HepG2 (cell line): Measurements from ENCODE around the gene ONECUT3. TPM values are rescaled to one million over a fixed set of nuclear protein-coding genes. Genes with fewer than 3 reads are reported as not detected.

Experiments used
- HDAC1 ChIP-seq: sonication (generic); formaldehyde crosslinking; IDR thresholded peaks from 2 replicates; pipeline ENCODE4 v1.5.1; 2020; ENCODE audit warnings: mild to moderate bottlenecking, missing genetic modification reagents
- HOXA3 ChIP-seq: sonication (generic); formaldehyde crosslinking; IDR thresholded peaks from 2 replicates; pipeline ENCODE4 v1.5.0; 2020; ENCODE audit warnings: missing genetic modification reagents
- JUN ChIP-seq: sonication (generic); formaldehyde crosslinking; IDR thresholded peaks from 2 replicates; pipeline ENCODE4 v1.4.0; 2020; ENCODE audit warnings: mild to moderate bottlenecking, missing genetic modification reagents
- MXI1 ChIP-seq: IDR thresholded peaks from 3 replicates; pipeline ENCODE4 v1.6.1; 2012; ENCODE audit warnings: low read depth, low read length, inconsistent platforms, borderline replicate concordance
- MYC ChIP-seq: sonication (generic); formaldehyde crosslinking; IDR thresholded peaks from 2 replicates; pipeline ENCODE4 v1.9.0; 2021; ENCODE audit warnings: missing genetic modification reagents, borderline replicate concordance
- RORA ChIP-seq: sonication (generic); formaldehyde crosslinking; IDR thresholded peaks from 2 replicates; pipeline ENCODE4 v1.5.0; 2020; ENCODE audit warnings: mild to moderate bottlenecking, missing genetic modification reagents, moderate library complexity
- SOX13 ChIP-seq, 3 experiments: fragments of 450-650 bp in 1 of 3; sonication (generic) in 1 of 3; formaldehyde crosslinking in 1 of 3; IDR thresholded peaks in 2 of 3; conservative IDR thresholded peaks in 1 of 3; 2 replicates each; pipeline versions ENCODE4 v1.5.0 to v1.6.1; 2016 to 2020; ENCODE audit warnings: antibody characterized with exemption in 1 of 3, mild to moderate bottlenecking in 1 of 3, missing compliant biosample characterization in 1 of 3, missing genetic modification reagents in 1 of 3, moderate library complexity in 1 of 3
- TP53 ChIP-seq: sonication (generic); formaldehyde crosslinking; conservative IDR thresholded peaks from 2 replicates; pipeline ENCODE4 v1.4.0; 2020; ENCODE audit warnings: missing genetic modification reagents
- ZNF724P ChIP-seq: sonication (generic); formaldehyde crosslinking; IDR thresholded peaks from 2 replicates; pipeline ENCODE4 v1.8.0; 2022; ENCODE audit warnings: missing genetic modification reagents, borderline replicate concordance
- polyA plus RNA-seq, 8 experiments: library from polyadenylated mRNA; depleted of rRNA in 3 of 8; stranded (reverse) in 7 of 8; unstranded in 1 of 8; fragments of >200 nt; fragmentation: Illumina TruSeq in 4 of 8; extraction: Trizol in 4 of 8; gene quantifications; 2 replicates each; pipeline versions ENCODE4 v1.2.1 to v1.2.3, GENCODE V29; 2011 to 2016; ENCODE audit warnings: low read depth in 4 of 8, missing spikeins in 1 of 8, mixed read lengths in 1 of 8; ENCODE audit not compliant: insufficient read depth in 1 of 8
- total RNA-seq, 5 experiments: library from RNA; depleted of rRNA; stranded (reverse); fragments of >200 nt; fragmentation: Illumina TruSeq; extraction: Trizol; gene quantifications; 2 replicates each; pipeline ENCODE4 v1.2.3, GENCODE V29; 2016; ENCODE audit warnings: low read depth in 1 of 5
- TF ChIP-seq, protein P1 (sequence below): sonication (generic); formaldehyde crosslinking; IDR thresholded peaks from 2 replicates; pipeline ENCODE4 v1.4.0; 2020; ENCODE audit warnings: missing genetic modification reagents, mild to moderate bottlenecking, borderline replicate concordance
- TF ChIP-seq, protein P2 (sequence below): sonication (generic); formaldehyde crosslinking; conservative IDR thresholded peaks from 2 replicates; pipeline ENCODE4 v1.8.1; 2023; ENCODE audit warnings: missing genetic modification reagents
- TF ChIP-seq, protein P3 (sequence below): sonication (generic); formaldehyde crosslinking; IDR thresholded peaks from 2 replicates; pipeline ENCODE4 v1.8.0; 2022; ENCODE audit warnings: missing genetic modification reagents, mild to moderate bottlenecking, borderline replicate concordance
- TF ChIP-seq, protein P4 (sequence below): sonication (generic); formaldehyde crosslinking; IDR thresholded peaks from 2 replicates; pipeline ENCODE4 v1.8.1; 2023; ENCODE audit warnings: mild to moderate bottlenecking, missing genetic modification reagents
- TF ChIP-seq, protein P5 (sequence below): IDR thresholded peaks from 2 replicates; pipeline ENCODE4 v1.4.0; 2020; ENCODE audit warnings: mild to moderate bottlenecking, missing genetic modification reagents
- TF ChIP-seq, protein P6 (sequence below): sonication (generic); formaldehyde crosslinking; IDR thresholded peaks from 2 replicates; pipeline ENCODE4 v1.5.0; 2020; ENCODE audit warnings: mild to moderate bottlenecking, missing genetic modification reagents

ONECUT3 gene
- total and polyA plus RNA-seq, 2 of the 13 experiments (the other 11 are each of a cell fraction or from before 2014, with no cell fraction given): under 0.01 TPM; not detected in 1

DNA sequence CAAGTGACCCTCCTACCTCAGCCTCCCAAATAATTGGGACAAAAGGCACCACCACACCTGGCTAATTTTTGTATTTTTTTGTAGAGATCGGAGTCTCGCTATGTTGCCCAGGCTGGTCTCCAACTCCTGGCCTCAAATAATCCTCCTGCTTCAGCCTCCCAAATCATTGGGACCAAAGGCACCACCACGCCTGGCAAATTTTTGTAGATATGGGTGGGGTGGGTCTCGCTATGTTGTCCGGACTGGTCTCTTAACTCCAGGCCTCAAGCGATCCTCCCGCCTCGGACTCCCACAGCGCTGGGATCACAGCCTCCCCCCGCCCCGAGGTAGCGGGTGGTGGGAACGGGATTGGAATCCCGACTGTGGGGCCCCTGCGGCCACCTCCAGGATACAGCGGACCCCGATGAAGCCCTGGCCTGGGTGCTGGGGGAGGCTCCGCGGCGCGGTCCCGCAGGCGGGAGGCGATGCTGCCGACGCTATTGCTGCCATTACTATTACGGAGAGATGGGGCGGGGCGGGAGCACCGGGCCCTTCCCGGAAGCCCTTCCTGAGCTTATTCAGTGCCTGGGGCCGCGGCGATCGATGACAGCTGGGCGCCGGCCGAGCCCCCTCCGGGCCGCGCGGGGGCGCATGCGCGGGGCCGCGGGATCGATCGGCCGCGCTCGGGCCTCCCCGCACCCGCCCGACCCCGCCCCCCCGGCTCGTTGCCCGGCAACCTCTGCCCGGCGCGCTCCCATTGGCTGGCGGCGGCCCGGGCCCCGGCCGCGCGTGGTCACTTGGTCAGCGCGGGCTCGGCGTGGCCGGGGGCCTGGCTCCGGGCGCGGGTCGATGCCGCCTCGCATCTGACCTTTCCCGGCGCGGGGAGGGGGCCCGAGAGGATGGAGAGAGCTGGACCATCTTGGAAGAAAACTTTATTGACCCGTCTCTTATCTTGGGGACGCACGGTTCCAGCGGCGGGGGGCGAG lies 27.9 kb upstream of the ONECUT3 start (continued):
- TF ChIP-seq ZNF724P (CRISPR knock-in tag) (0 out of 2 replicates have a peak, but pooled peaks have one; percentile 3), MXI1 (peak; percentile 50; the same call in 1 of the 3 replicates), HOXA3 (CRISPR knock-in tag) (0 out of 2 replicates have a peak, but pooled peaks have one; percentile 29), RORA (no peak), HDAC1 (CRISPR knock-in tag) (0 out of 2 replicates have a peak, but pooled peaks have one; percentile 41), JUN (CRISPR knock-in tag) (no peak), TP53 (CRISPR knock-in tag) (no peak), MYC (CRISPR knock-in tag) (peak; percentile 26; the same call in 1 of the 2 replicates), SOX13 (IDR thresholded peaks at IDR 0.05) (no peak), SOX13 (CRISPR knock-in tag; conservative IDR thresholded peaks at IDR 0.05 in 1 of 2, IDR thresholded peaks at IDR 0.05 in 1 of 2) (no peak)
- TF ChIP-seq, protein P1, sequence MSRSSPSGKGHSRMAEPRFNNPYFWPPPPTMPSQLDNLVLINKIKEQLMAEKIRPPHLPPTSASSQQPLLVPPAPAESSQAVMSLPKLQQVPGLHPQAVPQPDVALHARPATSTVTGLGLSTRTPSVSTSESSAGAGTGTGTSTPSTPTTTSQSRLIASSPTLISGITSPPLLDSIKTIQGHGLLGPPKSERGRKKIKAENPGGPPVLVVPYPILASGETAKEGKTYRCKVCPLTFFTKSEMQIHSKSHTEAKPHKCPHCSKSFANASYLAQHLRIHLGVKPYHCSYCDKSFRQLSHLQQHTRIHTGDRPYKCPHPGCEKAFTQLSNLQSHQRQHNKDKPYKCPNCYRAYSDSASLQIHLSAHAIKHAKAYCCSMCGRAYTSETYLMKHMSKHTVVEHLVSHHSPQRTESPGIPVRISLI (CRISPR knock-in tag): no peak
- TF ChIP-seq, protein P2, sequence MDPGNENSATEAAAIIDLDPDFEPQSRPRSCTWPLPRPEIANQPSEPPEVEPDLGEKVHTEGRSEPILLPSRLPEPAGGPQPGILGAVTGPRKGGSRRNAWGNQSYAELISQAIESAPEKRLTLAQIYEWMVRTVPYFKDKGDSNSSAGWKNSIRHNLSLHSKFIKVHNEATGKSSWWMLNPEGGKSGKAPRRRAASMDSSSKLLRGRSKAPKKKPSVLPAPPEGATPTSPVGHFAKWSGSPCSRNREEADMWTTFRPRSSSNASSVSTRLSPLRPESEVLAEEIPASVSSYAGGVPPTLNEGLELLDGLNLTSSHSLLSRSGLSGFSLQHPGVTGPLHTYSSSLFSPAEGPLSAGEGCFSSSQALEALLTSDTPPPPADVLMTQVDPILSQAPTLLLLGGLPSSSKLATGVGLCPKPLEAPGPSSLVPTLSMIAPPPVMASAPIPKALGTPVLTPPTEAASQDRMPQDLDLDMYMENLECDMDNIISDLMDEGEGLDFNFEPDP (CRISPR knock-in tag): 0 out of 2 replicates have a peak, but pooled peaks have one; percentile 40
- TF ChIP-seq, protein P3, sequence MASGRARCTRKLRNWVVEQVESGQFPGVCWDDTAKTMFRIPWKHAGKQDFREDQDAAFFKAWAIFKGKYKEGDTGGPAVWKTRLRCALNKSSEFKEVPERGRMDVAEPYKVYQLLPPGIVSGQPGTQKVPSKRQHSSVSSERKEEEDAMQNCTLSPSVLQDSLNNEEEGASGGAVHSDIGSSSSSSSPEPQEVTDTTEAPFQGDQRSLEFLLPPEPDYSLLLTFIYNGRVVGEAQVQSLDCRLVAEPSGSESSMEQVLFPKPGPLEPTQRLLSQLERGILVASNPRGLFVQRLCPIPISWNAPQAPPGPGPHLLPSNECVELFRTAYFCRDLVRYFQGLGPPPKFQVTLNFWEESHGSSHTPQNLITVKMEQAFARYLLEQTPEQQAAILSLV (CRISPR knock-in tag): no peak
- TF ChIP-seq, protein P4, sequence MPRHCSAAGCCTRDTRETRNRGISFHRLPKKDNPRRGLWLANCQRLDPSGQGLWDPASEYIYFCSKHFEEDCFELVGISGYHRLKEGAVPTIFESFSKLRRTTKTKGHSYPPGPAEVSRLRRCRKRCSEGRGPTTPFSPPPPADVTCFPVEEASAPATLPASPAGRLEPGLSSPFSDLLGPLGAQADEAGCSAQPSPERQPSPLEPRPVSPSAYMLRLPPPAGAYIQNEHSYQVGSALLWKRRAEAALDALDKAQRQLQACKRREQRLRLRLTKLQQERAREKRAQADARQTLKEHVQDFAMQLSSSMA (CRISPR knock-in tag): no peak
- TF ChIP-seq, protein P5, sequence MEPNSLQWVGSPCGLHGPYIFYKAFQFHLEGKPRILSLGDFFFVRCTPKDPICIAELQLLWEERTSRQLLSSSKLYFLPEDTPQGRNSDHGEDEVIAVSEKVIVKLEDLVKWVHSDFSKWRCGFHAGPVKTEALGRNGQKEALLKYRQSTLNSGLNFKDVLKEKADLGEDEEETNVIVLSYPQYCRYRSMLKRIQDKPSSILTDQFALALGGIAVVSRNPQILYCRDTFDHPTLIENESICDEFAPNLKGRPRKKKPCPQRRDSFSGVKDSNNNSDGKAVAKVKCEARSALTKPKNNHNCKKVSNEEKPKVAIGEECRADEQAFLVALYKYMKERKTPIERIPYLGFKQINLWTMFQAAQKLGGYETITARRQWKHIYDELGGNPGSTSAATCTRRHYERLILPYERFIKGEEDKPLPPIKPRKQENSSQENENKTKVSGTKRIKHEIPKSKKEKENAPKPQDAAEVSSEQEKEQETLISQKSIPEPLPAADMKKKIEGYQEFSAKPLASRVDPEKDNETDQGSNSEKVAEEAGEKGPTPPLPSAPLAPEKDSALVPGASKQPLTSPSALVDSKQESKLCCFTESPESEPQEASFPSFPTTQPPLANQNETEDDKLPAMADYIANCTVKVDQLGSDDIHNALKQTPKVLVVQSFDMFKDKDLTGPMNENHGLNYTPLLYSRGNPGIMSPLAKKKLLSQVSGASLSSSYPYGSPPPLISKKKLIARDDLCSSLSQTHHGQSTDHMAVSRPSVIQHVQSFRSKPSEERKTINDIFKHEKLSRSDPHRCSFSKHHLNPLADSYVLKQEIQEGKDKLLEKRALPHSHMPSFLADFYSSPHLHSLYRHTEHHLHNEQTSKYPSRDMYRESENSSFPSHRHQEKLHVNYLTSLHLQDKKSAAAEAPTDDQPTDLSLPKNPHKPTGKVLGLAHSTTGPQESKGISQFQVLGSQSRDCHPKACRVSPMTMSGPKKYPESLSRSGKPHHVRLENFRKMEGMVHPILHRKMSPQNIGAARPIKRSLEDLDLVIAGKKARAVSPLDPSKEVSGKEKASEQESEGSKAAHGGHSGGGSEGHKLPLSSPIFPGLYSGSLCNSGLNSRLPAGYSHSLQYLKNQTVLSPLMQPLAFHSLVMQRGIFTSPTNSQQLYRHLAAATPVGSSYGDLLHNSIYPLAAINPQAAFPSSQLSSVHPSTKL (CRISPR knock-in tag): 0 out of 2 replicates have a peak, but pooled peaks have one; percentile 33
- TF ChIP-seq, protein P6, sequence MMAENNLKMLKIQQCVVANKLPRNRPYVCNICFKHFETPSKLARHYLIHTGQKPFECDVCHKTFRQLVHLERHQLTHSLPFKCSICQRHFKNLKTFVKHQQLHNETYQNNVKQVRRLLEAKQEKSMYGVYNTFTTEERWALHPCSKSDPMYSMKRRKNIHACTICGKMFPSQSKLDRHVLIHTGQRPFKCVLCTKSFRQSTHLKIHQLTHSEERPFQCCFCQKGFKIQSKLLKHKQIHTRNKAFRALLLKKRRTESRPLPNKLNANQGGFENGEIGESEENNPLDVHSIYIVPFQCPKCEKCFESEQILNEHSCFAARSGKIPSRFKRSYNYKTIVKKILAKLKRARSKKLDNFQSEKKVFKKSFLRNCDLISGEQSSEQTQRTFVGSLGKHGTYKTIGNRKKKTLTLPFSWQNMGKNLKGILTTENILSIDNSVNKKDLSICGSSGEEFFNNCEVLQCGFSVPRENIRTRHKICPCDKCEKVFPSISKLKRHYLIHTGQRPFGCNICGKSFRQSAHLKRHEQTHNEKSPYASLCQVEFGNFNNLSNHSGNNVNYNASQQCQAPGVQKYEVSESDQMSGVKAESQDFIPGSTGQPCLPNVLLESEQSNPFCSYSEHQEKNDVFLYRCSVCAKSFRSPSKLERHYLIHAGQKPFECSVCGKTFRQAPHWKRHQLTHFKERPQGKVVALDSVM (CRISPR knock-in tag): peak; percentile 93
